T-cell (primary cell): Measurements from ENCODE around the gene LRP5. TPM values are rescaled to one million over a fixed set of nuclear protein-coding genes. Genes with fewer than 3 reads are reported as not detected.
A peak's percentile ranks its signal among the peaks of the same experiment; 100 is the strongest.

Source experiments
- ATAC-seq, 4 experiments: fragments of 200-7000 bp in 3 of 4; fragments of 150-1000 bp in 1 of 4; cut with Tn5 transposase; replicated peaks in 1 of 4; 1 replicate in 3 of 4; 2 replicates in 1 of 4; pipeline ENCODE4 v1.10.0; 2021; ENCODE audit warnings: moderate library complexity in 3 of 4, mild to moderate bottlenecking in 2 of 4, moderate number of reproducible peaks in 1 of 4
- CTCF ChIA-PET, 2 donors: fragments of 300-600 bp; sonication (Branson Sonifier 250); formaldehyde crosslinking; loops; one replicate each; lab custom pipeline; 2022; ENCODE audit warnings: antibody characterized with exemption in 2 of 2; lab: Charles Lee
- POLR2A ChIA-PET, 2 donors: fragments of 300-600 bp; sonication (Branson Sonifier 250); formaldehyde crosslinking; loops; one replicate each; lab custom pipeline; 2022; ENCODE audit warnings: antibody characterized with exemption in 2 of 2; lab: Charles Lee
- DNase-seq, 35 experiments: peaks; one replicate each; pipeline versions ENCODE4 v3.0.0 to v3.0.0-alpha.2; 2013 to 2023
- H3K27ac ChIP-seq: one replicate; pipeline ENCODE4 v1.5.1; 2013; ENCODE audit warnings: low read length
- H3K27me3 ChIP-seq, 2 experiments: replicated peaks in 1 of 2; 1 replicate in 1 of 2; 2 replicates in 1 of 2; pipeline versions ENCODE4 v1.6.1 to v1.7.0; 2013; ENCODE audit warnings: low read length in 1 of 2, mixed read lengths in 1 of 2; ENCODE audit not compliant: control insufficient read depth in 2 of 2, insufficient read depth in 2 of 2; ENCODE audit errors: extremely low read depth in 1 of 2
- H3K36me3 ChIP-seq, 2 donors: 1 replicate in 1 of 2; 2 replicates in 1 of 2; pipeline versions ENCODE4 v1.6.1 to v1.7.0; 2013; ENCODE audit warnings: low read length in 1 of 2; ENCODE audit not compliant: control insufficient read depth in 2 of 2, insufficient read depth in 1 of 2; ENCODE audit errors: extremely low read depth in 1 of 2
- H3K4me1 ChIP-seq, 2 experiments: 1 replicate in 1 of 2; 2 replicates in 1 of 2; pipeline versions ENCODE4 v1.6.1 to v1.7.0; 2013; ENCODE audit warnings: low read length in 2 of 2, mixed read lengths in 1 of 2; ENCODE audit not compliant: insufficient read depth in 2 of 2, control insufficient read depth in 1 of 2; ENCODE audit errors: extremely low read depth in 1 of 2
- H3K4me3 ChIP-seq, 2 donors: 1 replicate in 1 of 2; 2 replicates in 1 of 2; pipeline versions ENCODE4 v1.5.1 to v1.7.0; 2013; ENCODE audit warnings: mild to moderate bottlenecking in 2 of 2, low read length in 1 of 2, moderate library complexity in 1 of 2; ENCODE audit not compliant: control insufficient read depth in 1 of 2; ENCODE audit errors: extremely low read depth in 1 of 2
- H3K9me3 ChIP-seq: 2 replicates; pipeline ENCODE4 v1.7.0; 2013
- H3K27ac Mint-ChIP-seq, 2 donors: one replicate each; pipeline ENCODE4 v1.8.0; 2020 to 2021; ENCODE audit warnings: mild to moderate bottlenecking in 2 of 2, mixed read lengths in 2 of 2
- H3K27me3 Mint-ChIP-seq, 2 donors: one replicate each; pipeline ENCODE4 v1.8.0; 2021 to 2022; ENCODE audit warnings: mixed read lengths in 2 of 2
- H3K36me3 Mint-ChIP-seq: one replicate; pipeline ENCODE4 v1.8.0; 2021; ENCODE audit warnings: mixed read lengths
- H3K4me1 Mint-ChIP-seq, 3 donors: one replicate each; pipeline ENCODE4 v1.8.0; 2020 to 2022; ENCODE audit warnings: mixed read lengths in 3 of 3, mild to moderate bottlenecking in 1 of 3
- H3K4me3 Mint-ChIP-seq, 3 donors: one replicate each; pipeline ENCODE4 v1.8.0; 2020 to 2022; ENCODE audit warnings: mild to moderate bottlenecking in 3 of 3, mixed read lengths in 3 of 3, moderate library complexity in 3 of 3
- H3K9me3 Mint-ChIP-seq, 3 donors: one replicate each; pipeline ENCODE4 v1.8.0; 2020 to 2022; ENCODE audit warnings: mixed read lengths in 3 of 3
- WGBS: methylation state at CpG from one replicate; pipeline ENCODE4 v1.1.5; 2013; ENCODE audit warnings: missing lambda C conversion rate; ENCODE audit not compliant: insufficient coverage; 5-methylcytosine and 5-hydroxymethylcytosine counted together
- total RNA-seq, 35 experiments: library from RNA in 6 of 35; stranded (reverse) in 6 of 35; fragments of 120-200 nt in 1 of 35; gene quantifications; one replicate each; pipeline versions ENCODE4 v1.2.1 to v1.2.4 and lab custom pipeline; 2013 to 2026

Gene LRP5
- total RNA-seq, 5 donors from 2014 or later (not counting 1 experiment from before 2014, with no cell fraction given): 1.8 to 11.3 (median 7.0) TPM

GRCh38 chr11:68329978-68330699 is 17.7 kb downstream of the LRP5 start:
- ChIA-PET POLR2A (no interaction called here), CTCF (no interaction called here)
- Histone ChIP-seq H3K9me3 (no peaks in the 10 kb centered on the region), H3K27ac (no peak overlapping the region), H3K4me3 (no peak overlapping the region), H3K27me3 (peaks cover 0 to 34% of the 10 kb centered on the region in 2 experiments), H3K36me3 (no peaks in the 10 kb centered on the region), H3K4me1 (peaks cover 52 to 60% of the 10 kb centered on the region in 2 experiments)
- peak overlapping the region in 1 of 3 donors; percentile 81 for H3K4me3 Mint-ChIP-seq
- 95% methylated on average over 8 of the region's 13 CpGs for WGBS
- peaks cover 60 to 64% (median 61%) of the 10 kb centered on the region in 3 donors for H3K4me1 Mint-ChIP-seq
- H3K27me3 Mint-ChIP-seq: peaks cover 0 to 3% of the 10 kb centered on the region in 2 donors
- DNase-seq (no peak), ATAC-seq (no peak)
- peak overlapping the region in 1 of 2 donors; percentile 85 for H3K27ac Mint-ChIP-seq
- no peaks in the 10 kb centered on the region for H3K36me3 Mint-ChIP-seq
- H3K9me3 Mint-ChIP-seq: no peaks in the 10 kb centered on the region

- no peaks in the 10 kb centered on the region for H3K36me3 Mint-ChIP-seq
- peaks cover 60 to 68% (median 64%) of the 10 kb centered on the region in 3 donors for H3K4me1 Mint-ChIP-seq
- ChIA-PET CTCF (interaction anchor here in 1 of 2 donors (0.6 kb wide), 2 partner anchors 16 to 1536 kb away, joined by 4 to 5 read pairs; no protein-coding TSS in a partner anchor), POLR2A (no interaction called here)
- WGBS: 78% methylated on average over 13 of the region's 16 CpGs
- no peaks in the 10 kb centered on the region for H3K9me3 Mint-ChIP-seq
- peaks cover 0 to 29% of the 10 kb centered on the region in 2 experiments for H3K27me3 ChIP-seq
- peak overlapping the region in 2 of 3 donors; percentile 1 to 81 for H3K4me3 Mint-ChIP-seq
- DNase-seq: peak in 1 of 35 experiments; percentile 23
- peak overlapping the region; percentile 61 to 85 for H3K27ac Mint-ChIP-seq
- H3K9me3 ChIP-seq: no peaks in the 10 kb centered on the region
- peak overlapping the region in 1 of 2 donors; percentile 56 for H3K4me3 ChIP-seq
- ATAC-seq: peak; percentile 31 to 53 (median 33)
- H3K27me3 Mint-ChIP-seq: peaks cover 0 to 3% of the 10 kb centered on the region in 2 donors
- H3K36me3 ChIP-seq: no peaks in the 10 kb centered on the region
- H3K4me1 ChIP-seq: peaks cover 52 to 60% of the 10 kb centered on the region in 2 experiments
- no peak overlapping the region for H3K27ac ChIP-seq
Observed at GRCh38 chr11:68330700-68331337, 18.4 kb downstream of the LRP5 start.

- peaks cover 52 to 61% of the 10 kb centered on the region in 2 experiments for H3K4me1 ChIP-seq
- no peaks in the 10 kb centered on the region for H3K9me3 Mint-ChIP-seq
- peaks cover 61 to 72% (median 65%) of the 10 kb centered on the region in 3 donors for H3K4me1 Mint-ChIP-seq
- peaks cover 0 to 3% of the 10 kb centered on the region in 2 donors for H3K27me3 Mint-ChIP-seq
- peak overlapping the region; percentile 61 to 85 for H3K27ac Mint-ChIP-seq
- H3K4me3 Mint-ChIP-seq: peak overlapping the region; percentile 1 to 81 (median 51)
- ATAC-seq (peak; percentile 61 to 71 (median 64)), DNase-seq (peak in 2 of 35 experiments; percentile 17 to 20)
- ChIA-PET POLR2A (interaction anchor here in 1 of 2 donors (0.6 kb wide), 1 partner anchor 64 kb away, joined by 3 read pairs; no protein-coding TSS in a partner anchor), CTCF (interaction anchor here in 1 of 2 donors (0.6 kb wide), 2 partner anchors 16 to 1536 kb away, joined by 4 to 5 read pairs; no protein-coding TSS in a partner anchor)
- H3K9me3 ChIP-seq: no peaks in the 10 kb centered on the region
- H3K36me3 ChIP-seq: no peaks in the 10 kb centered on the region
- H3K27ac ChIP-seq: no peak overlapping the region
- WGBS: 31% methylated on average over 12 of the region's 14 CpGs
- peaks cover 0 to 23% of the 10 kb centered on the region in 2 experiments for H3K27me3 ChIP-seq
- H3K4me3 ChIP-seq: peak overlapping the region in 1 of 2 donors; percentile 56
- H3K36me3 Mint-ChIP-seq: no peaks in the 10 kb centered on the region
Observed at GRCh38 chr11:68331338-68331947, 19.1 kb downstream of the LRP5 start.

GRCh38 chr11:68332186-68332585 is 19.8 kb downstream of the LRP5 start:
- H3K4me1 ChIP-seq: peaks cover 57 to 61% of the 10 kb centered on the region in 2 experiments
- Mint-ChIP-seq H3K4me1 (peaks cover 69 to 79% (median 72%) of the 10 kb centered on the region in 3 donors), H3K27me3 (peaks cover 0 to 3% of the 10 kb centered on the region in 2 donors), H3K9me3 (no peaks in the 10 kb centered on the region), H3K36me3 (no peaks in the 10 kb centered on the region), H3K27ac (peak overlapping the region; percentile 51 to 78), H3K4me3 (peak overlapping the region in 1 of 3 donors; percentile 81)
- POLR2A ChIA-PET: interaction anchor here in 1 of 2 donors (0.6 kb wide), 1 partner anchor 65 kb away, joined by 3 read pairs; no protein-coding TSS in a partner anchor
- CTCF ChIA-PET: interaction anchor here in 1 of 2 donors (0.7 kb wide), 1 partner anchor 112 kb away, joined by 3 read pairs; no protein-coding TSS in a partner anchor
- peaks cover 0 to 16% of the 10 kb centered on the region in 2 experiments for H3K27me3 ChIP-seq
- H3K9me3 ChIP-seq: no peaks in the 10 kb centered on the region
- H3K4me3 ChIP-seq: no peak overlapping the region
- ATAC-seq (no peak), DNase-seq (no peak)
- no peak overlapping the region for H3K27ac ChIP-seq
- WGBS: 95% methylated on average over 4 of the region's 9 CpGs
- H3K36me3 ChIP-seq: no peaks in the 10 kb centered on the region

- H3K9me3 ChIP-seq: no peaks in the 10 kb centered on the region
- CTCF ChIA-PET: no interaction called here
- peaks cover 0 to 13% of the 10 kb centered on the region in 2 experiments for H3K27me3 ChIP-seq
- no peak overlapping the region for H3K4me3 ChIP-seq
- H3K27ac Mint-ChIP-seq: peak overlapping the region; percentile 51 to 78
- H3K4me1 Mint-ChIP-seq: peaks cover 71 to 79% (median 72%) of the 10 kb centered on the region in 3 donors
- H3K4me1 ChIP-seq: peaks cover 53 to 59% of the 10 kb centered on the region in 2 experiments
- WGBS: 79% methylated on average over 3 of the region's 4 CpGs
- POLR2A ChIA-PET: no interaction called here
- no peaks in the 10 kb centered on the region for H3K9me3 Mint-ChIP-seq
- DNase-seq (no peak), ATAC-seq (no peak)
- no peak overlapping the region for H3K27ac ChIP-seq
- H3K36me3 Mint-ChIP-seq: no peaks in the 10 kb centered on the region
- no peaks in the 10 kb centered on the region for H3K36me3 ChIP-seq
- peak overlapping the region in 1 of 3 donors; percentile 81 for H3K4me3 Mint-ChIP-seq
- no peaks in the 10 kb centered on the region for H3K27me3 Mint-ChIP-seq
Observed at GRCh38 chr11:68333173-68333572, 20.8 kb downstream of the LRP5 start.

- H3K9me3 Mint-ChIP-seq: no peaks in the 10 kb centered on the region
- no peak for DNase-seq
- H3K4me1 Mint-ChIP-seq: peaks cover 60 to 72% (median 62%) of the 10 kb centered on the region in 3 donors
- peaks cover 42 to 50% of the 10 kb centered on the region in 2 experiments for H3K4me1 ChIP-seq
- H3K4me3 Mint-ChIP-seq: no peak overlapping the region
- no peak for ATAC-seq
- POLR2A ChIA-PET: no interaction called here
- 72% methylated on average over 3 of the region's 4 CpGs for WGBS
- no peaks in the 10 kb centered on the region for H3K36me3 Mint-ChIP-seq
- no peak overlapping the region for H3K4me3 ChIP-seq
- CTCF ChIA-PET: no interaction called here
- H3K9me3 ChIP-seq: no peaks in the 10 kb centered on the region
- no peak overlapping the region for H3K27ac ChIP-seq
- no peaks in the 10 kb centered on the region for H3K27me3 Mint-ChIP-seq
- H3K27me3 ChIP-seq: peaks cover 0 to 10% of the 10 kb centered on the region in 2 experiments
- H3K27ac Mint-ChIP-seq: no peak overlapping the region
- H3K36me3 ChIP-seq: no peaks in the 10 kb centered on the region
Observed at GRCh38 chr11:68334923-68335322, 22.5 kb downstream of the LRP5 start.
